SK-N-SH (cell line): ENCODE results near the gene PLXND1. TPM values are rescaled to one million over a fixed set of nuclear protein-coding genes. Genes with fewer than 3 reads are reported as not detected.

ENCODE experiments used
- CTCF ChIA-PET: fragments of 300-600, 350-600 bp; formaldehyde crosslinking; extraction: SDS; loops from one replicate; lab custom pipeline; 2021; lab: Yijun Ruan, JAX
- POLR2A ChIA-PET: fragments of 350-600 bp; sonication (Branson Sonifier 250); formaldehyde crosslinking; extraction: SDS; loops from one replicate; lab custom pipeline; 2020; ENCODE audit warnings: antibody characterized with exemption, inconsistent platforms; lab: Yijun Ruan, JAX
- DNase-seq: peaks from one replicate; pipeline ENCODE4 v3.0.0; 2012
- H2AFZ ChIP-seq: fragments of 200-600 bp; sonication (generic); 2 replicates; pipeline ENCODE4 v1.8.1; 2016; ENCODE audit warnings: antibody characterized with exemption, mild to moderate bottlenecking, low read depth
- H3F3A ChIP-seq: fragments of 200-600 bp; sonication (generic); replicated peaks from 2 replicates; pipeline ENCODE3; 2016; ENCODE audit warnings: antibody characterized with exemption, mild to moderate bottlenecking; ENCODE audit not compliant: insufficient read depth
- H3K27ac ChIP-seq, 2 experiments: fragments of 200-500 bp in 1 of 2; fragments of 200-600 bp in 1 of 2; sonication (Bioruptor generic) in 1 of 2; sonication (generic), shearing (Covaris generic) in 1 of 2; 2 replicates each; pipeline versions ENCODE4 v1.5.1 to v1.6.1; 2014 to 2016; ENCODE audit warnings: low read depth in 2 of 2, inconsistent platforms in 1 of 2, low read length in 1 of 2, mild to moderate bottlenecking in 1 of 2, mixed read lengths in 1 of 2
- H3K27me3 ChIP-seq: fragments of 200-600 bp; sonication (generic), shearing (Covaris generic); 2 replicates; pipeline ENCODE4 v1.6.1; 2016; ENCODE audit warnings: mixed run types; ENCODE audit not compliant: insufficient read depth
- H3K36me3 ChIP-seq, 2 experiments: fragments of 200-500 bp in 1 of 2; fragments of 200-600 bp in 1 of 2; sonication (Bioruptor generic) in 1 of 2; sonication (generic) in 1 of 2; replicated peaks in 1 of 2; 2 replicates each; pipeline versions ENCODE3 to v1.5.1; 2014 to 2016; ENCODE audit warnings: low read length in 1 of 2, mild to moderate bottlenecking in 1 of 2; ENCODE audit not compliant: insufficient read depth in 2 of 2, control insufficient read depth in 1 of 2
- H3K4me1 ChIP-seq, 2 experiments: fragments of 200-500 bp in 1 of 2; fragments of 200-600 bp in 1 of 2; sonication (Bioruptor generic) in 1 of 2; sonication (generic), shearing (Covaris generic) in 1 of 2; 2 replicates each; pipeline versions ENCODE4 v1.5.1 to v1.6.1; 2014 to 2016; ENCODE audit warnings: low read depth in 1 of 2, low read length in 1 of 2, mixed run types in 1 of 2; ENCODE audit not compliant: insufficient read depth in 2 of 2, control insufficient read depth in 1 of 2
- H3K4me2 ChIP-seq: fragments of 200-600 bp; sonication (generic), shearing (Covaris generic); 2 replicates; pipeline ENCODE4 v1.6.1; 2017; ENCODE audit warnings: mixed run types
- H3K4me3 ChIP-seq, 2 experiments: fragments of 200-500 bp in 1 of 2; fragments of 200-600 bp in 1 of 2; sonication (Bioruptor generic) in 1 of 2; sonication (generic), shearing (Covaris generic) in 1 of 2; 2 replicates each; pipeline versions ENCODE4 v1.5.1 to v1.8.1; 2014 to 2016; ENCODE audit warnings: low read depth in 2 of 2, inconsistent platforms in 1 of 2, low read length in 1 of 2, mild to moderate bottlenecking in 1 of 2, mixed read lengths in 1 of 2, moderate library complexity in 1 of 2
- H3K79me2 ChIP-seq: fragments of 200-600 bp; sonication (generic); 2 replicates; pipeline ENCODE4 v1.8.1; 2017; ENCODE audit warnings: mild to moderate bottlenecking; ENCODE audit not compliant: insufficient read depth
- H3K9ac ChIP-seq: fragments of 200-600 bp; sonication (generic); 2 replicates; pipeline ENCODE4 v1.6.1; 2017; ENCODE audit warnings: mixed run types
- H3K9me2 ChIP-seq: fragments of 200-600 bp; sonication (generic); 2 replicates; pipeline ENCODE4 v1.6.1; 2017; ENCODE audit warnings: mixed run types
- H3K9me3 ChIP-seq: fragments of 200-600 bp; sonication (generic); 2 replicates; pipeline ENCODE4 v1.6.1; 2017; ENCODE audit warnings: mixed run types, mild to moderate bottlenecking, moderate library complexity
- H4K20me1 ChIP-seq: fragments of 200-600 bp; sonication (generic); 2 replicates; pipeline ENCODE4 v1.6.1; 2017; ENCODE audit warnings: mild to moderate bottlenecking, mixed run types; ENCODE audit not compliant: insufficient read depth
- CTCF ChIP-seq: fragments of 200-600 bp; sonication (generic); IDR thresholded peaks from 2 replicates; pipeline ENCODE4 v1.6.1; 2017; ENCODE audit warnings: antibody characterized with exemption, mild to moderate bottlenecking, moderate library complexity
- EZH2phosphoT487 ChIP-seq: fragments of 200-600 bp; sonication (generic); IDR thresholded peaks from 2 replicates; pipeline ENCODE4 v1.6.1; 2017; ENCODE audit warnings: low read depth, mixed run types, mild to moderate bottlenecking, antibody characterized with exemption, moderate library complexity, borderline replicate concordance
- FOXJ3 ChIP-seq: sonication (generic); formaldehyde crosslinking; IDR thresholded peaks from 2 replicates; pipeline ENCODE4 v1.5.1; 2020; ENCODE audit warnings: mild to moderate bottlenecking, missing genetic modification reagents
- GABPA ChIP-seq: IDR thresholded peaks from 2 replicates; pipeline ENCODE4 v1.4.0; 2012; ENCODE audit warnings: low read depth, mild to moderate bottlenecking
- IRF3 ChIP-seq: fragments of 150-350 bp; IDR thresholded peaks from 2 replicates; pipeline ENCODE4 v1.6.1; 2016; ENCODE audit warnings: mild to moderate bottlenecking, low read depth, low read length
- NFIC ChIP-seq: IDR thresholded peaks from 2 replicates; pipeline ENCODE4 v1.4.0; 2012; ENCODE audit warnings: borderline replicate concordance
- RCOR1 ChIP-seq: fragments of 150-350 bp; IDR thresholded peaks from 2 replicates; pipeline ENCODE4 v1.6.1; 2017; ENCODE audit warnings: antibody characterized with exemption, low read length
- REST ChIP-seq: IDR thresholded peaks from 2 replicates; pipeline ENCODE4 v1.6.1; 2012; ENCODE audit warnings: mild to moderate bottlenecking, low read depth, low read length, moderate library complexity
- RXRA ChIP-seq: IDR thresholded peaks from 2 replicates; pipeline ENCODE4 v1.4.0; 2012; ENCODE audit warnings: low read depth, mild to moderate bottlenecking, borderline replicate concordance
- SIN3A ChIP-seq: IDR thresholded peaks from 2 replicates; pipeline ENCODE4 v1.6.1; 2012; ENCODE audit warnings: low read depth, mild to moderate bottlenecking, low read length, moderate library complexity, borderline replicate concordance
- SMC3 ChIP-seq: IDR thresholded peaks from 2 replicates; pipeline ENCODE4 v1.6.1; 2012; ENCODE audit warnings: low read depth, low read length, improper control_type of control experiment
- TCF12 ChIP-seq: IDR thresholded peaks from 2 replicates; pipeline ENCODE4 v1.4.0; 2012
- TEAD4 ChIP-seq: IDR thresholded peaks from 2 replicates; pipeline ENCODE4 v1.4.0; 2012; ENCODE audit warnings: mild to moderate bottlenecking, borderline replicate concordance; ENCODE audit not compliant: insufficient read depth
- USF2 ChIP-seq: fragments of 150-350 bp; IDR thresholded peaks from 2 replicates; pipeline ENCODE4 v1.6.1; 2017; ENCODE audit warnings: antibody characterized with exemption, low read length, low read depth, borderline replicate concordance
- ZBTB33 ChIP-seq: IDR thresholded peaks from 2 replicates; pipeline ENCODE4 v1.4.0; 2012; ENCODE audit warnings: low read depth, borderline replicate concordance
- WGBS: methylation state at CpG from one replicate; pipeline ENCODE4 v1.1.6; 2017; ENCODE audit warnings: low lambda C conversion rate; 5-methylcytosine and 5-hydroxymethylcytosine counted together
- polyA plus RNA-seq, 3 experiments: library from polyadenylated mRNA; depleted of rRNA; stranded (reverse); fragments of >200 nt; gene quantifications; 2 replicates each; pipeline ENCODE4 v1.2.3, GENCODE V29; 2012

Gene PLXND1
- polyA plus RNA-seq, 1 of the 3 experiments (the other 2 are of a cell fraction): 53.5 TPM

- H3K27ac ChIP-seq: no peak overlapping the region
- no peaks in the 10 kb centered on the region for H3K9me2 ChIP-seq
- CTCF ChIA-PET: interaction anchor here (0.9 kb wide), 1 partner anchor 214 kb away, joined by 3 read pairs; no protein-coding TSS in a partner anchor
- no peak for DNase-seq
- H3K4me3 ChIP-seq: no peak overlapping the region
- peak overlapping the region; percentile 37; the same call in 1 of the 2 replicates for H3K4me2 ChIP-seq
- peaks cover 14% of the 10 kb centered on the region for H3F3A ChIP-seq
- H3K9ac ChIP-seq: no peak overlapping the region
- H2AFZ ChIP-seq: peak overlapping the region; percentile 72; the same call in 1 of the 2 replicates
- peaks cover 3 to 7% of the 10 kb centered on the region in 2 experiments; a peak in 1 of 4 replicates for H3K4me1 ChIP-seq
- TF ChIP-seq FOXJ3 (CRISPR knock-in tag) (no peak), REST (peak; percentile 43; the same call in 1 of the 2 replicates)
- H3K27me3 ChIP-seq: no peaks in the 10 kb centered on the region
- H3K9me3 ChIP-seq: no peaks in the 10 kb centered on the region
- POLR2A ChIA-PET: no interaction called here
- H3K36me3 ChIP-seq: no peaks in the 10 kb centered on the region
- no peaks in the 10 kb centered on the region for H3K79me2 ChIP-seq
- WGBS: 63% methylated on average over 7 of the region's 25 CpGs
- no peaks in the 10 kb centered on the region for H4K20me1 ChIP-seq
Measured at GRCh38 chr3:129611812-129612533, 5.5 kb upstream of the PLXND1 start.

- Histone ChIP-seq H2AFZ (peak overlapping the region; percentile 72; the same call in 1 of the 2 replicates), H3K9ac (no peak overlapping the region), H3K36me3 (no peaks in the 10 kb centered on the region), H3K9me2 (no peaks in the 10 kb centered on the region), H3K4me2 (0 out of 2 replicates have a peak overlapping the region, but pooled peaks have one; percentile 37), H3K9me3 (no peaks in the 10 kb centered on the region), H3K4me1 (peaks cover 3 to 7% of the 10 kb centered on the region in 2 experiments; a peak in 1 of 4 replicates), H3K4me3 (no peak overlapping the region), H3K79me2 (no peaks in the 10 kb centered on the region), H4K20me1 (no peaks in the 10 kb centered on the region), H3K27ac (no peak overlapping the region), H3K27me3 (no peaks in the 10 kb centered on the region), H3F3A (peaks cover 14% of the 10 kb centered on the region)
- WGBS: 86% methylated on average over 2 of the region's 9 CpGs
- ChIA-PET POLR2A (no interaction called here), CTCF (no interaction called here)
- no peak for DNase-seq
- TF ChIP-seq RXRA (no peak), SMC3 (no peak), IRF3 (no peak), GABPA (no peak), EZH2phosphoT487 (no peak), RCOR1 (no peak), TEAD4 (no peak), USF2 (no peak), TCF12 (no peak), CTCF (no peak), NFIC (no peak), ZBTB33 (no peak), FOXJ3 (CRISPR knock-in tag) (no peak), SIN3A (no peak)
Measured at GRCh38 chr3:129611446-129611800, 4.9 kb upstream of the PLXND1 start.
